ENCODE data around the gene DDX39A.
"Not testable (repeated sequence)": the region's sequence is repeated elsewhere in the genome, so short reads cannot be mapped to it uniquely, and the experiment has no call there.

DDX39A gene

DNA sequence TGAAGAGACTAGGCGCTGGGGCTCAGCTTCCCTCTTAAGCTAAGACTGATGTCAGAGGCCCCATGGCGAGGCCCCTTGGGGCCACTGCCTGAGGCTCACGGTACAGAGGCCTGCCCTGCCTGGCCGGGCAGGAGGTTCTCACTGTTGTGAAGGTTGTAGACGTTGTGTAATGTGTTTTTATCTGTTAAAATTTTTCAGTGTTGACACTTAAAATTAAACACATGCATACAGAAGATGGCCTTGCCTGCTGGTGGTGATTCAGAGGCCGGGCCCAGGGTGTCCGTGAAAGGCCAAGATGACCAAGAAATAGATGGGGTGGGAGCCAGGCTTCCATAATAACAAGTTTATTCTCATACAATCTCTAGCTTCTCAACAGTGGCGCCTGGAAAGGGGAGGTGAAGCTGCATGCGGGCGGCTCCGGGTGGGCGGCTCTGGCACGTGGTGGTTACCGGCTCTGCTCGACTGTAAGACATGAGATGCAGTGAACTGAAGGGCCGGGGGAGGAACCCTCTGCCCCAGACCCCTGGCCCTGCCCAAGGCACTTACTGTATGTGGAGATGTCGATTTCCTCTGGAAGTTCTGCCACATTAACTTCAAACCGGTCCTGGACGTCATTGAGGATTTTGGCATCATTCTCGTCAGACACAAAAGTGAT lies 10.5 kb downstream of the DDX39A start:
- no peak for DNase-seq (ENCODE audit: low spot score)

DNA sequence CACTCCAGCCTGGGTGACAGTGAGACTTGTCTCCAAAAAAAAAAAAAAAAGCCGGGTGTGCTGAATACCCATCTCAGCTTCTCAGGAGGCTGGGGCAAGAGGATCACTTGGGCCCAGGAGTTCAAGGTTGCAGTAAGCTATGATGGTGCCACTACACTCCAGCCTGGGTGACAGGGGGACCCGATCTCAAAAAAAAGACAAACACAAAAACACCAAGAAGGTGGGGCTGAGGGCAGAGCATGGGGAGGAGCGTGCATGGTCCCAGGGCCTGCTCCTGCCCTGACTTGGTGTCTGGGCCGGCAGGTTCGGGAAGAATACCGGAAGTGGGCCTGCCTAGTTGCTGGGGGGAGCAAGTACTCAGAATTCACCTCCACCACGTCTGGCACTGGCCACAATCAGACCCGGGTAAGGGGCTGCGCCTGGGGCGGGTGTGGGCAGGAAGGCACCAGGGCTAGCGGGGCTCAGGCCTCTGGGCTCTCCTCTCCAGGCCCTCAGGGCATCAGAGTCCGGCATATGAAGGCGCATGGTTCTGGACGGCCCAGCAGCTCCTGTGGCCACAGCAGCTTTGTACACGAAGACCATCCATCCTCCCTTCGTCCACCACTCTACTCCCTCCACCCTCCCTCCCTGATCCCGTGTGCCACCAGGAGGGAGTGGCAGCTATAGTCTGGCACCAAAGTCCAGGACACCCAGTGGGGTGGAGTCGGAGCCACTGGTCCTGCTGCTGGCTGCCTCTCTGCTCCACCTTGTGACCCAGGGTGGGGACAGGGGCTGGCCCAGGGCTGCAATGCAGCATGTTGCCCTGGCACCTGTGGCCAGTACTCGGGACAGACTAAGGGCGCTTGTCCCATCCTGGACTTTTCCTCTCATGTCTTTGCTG lies 11.3 kb downstream of the DDX39A start:
- DNase-seq (ENCODE audit: low spot score), result no peak

DNA sequence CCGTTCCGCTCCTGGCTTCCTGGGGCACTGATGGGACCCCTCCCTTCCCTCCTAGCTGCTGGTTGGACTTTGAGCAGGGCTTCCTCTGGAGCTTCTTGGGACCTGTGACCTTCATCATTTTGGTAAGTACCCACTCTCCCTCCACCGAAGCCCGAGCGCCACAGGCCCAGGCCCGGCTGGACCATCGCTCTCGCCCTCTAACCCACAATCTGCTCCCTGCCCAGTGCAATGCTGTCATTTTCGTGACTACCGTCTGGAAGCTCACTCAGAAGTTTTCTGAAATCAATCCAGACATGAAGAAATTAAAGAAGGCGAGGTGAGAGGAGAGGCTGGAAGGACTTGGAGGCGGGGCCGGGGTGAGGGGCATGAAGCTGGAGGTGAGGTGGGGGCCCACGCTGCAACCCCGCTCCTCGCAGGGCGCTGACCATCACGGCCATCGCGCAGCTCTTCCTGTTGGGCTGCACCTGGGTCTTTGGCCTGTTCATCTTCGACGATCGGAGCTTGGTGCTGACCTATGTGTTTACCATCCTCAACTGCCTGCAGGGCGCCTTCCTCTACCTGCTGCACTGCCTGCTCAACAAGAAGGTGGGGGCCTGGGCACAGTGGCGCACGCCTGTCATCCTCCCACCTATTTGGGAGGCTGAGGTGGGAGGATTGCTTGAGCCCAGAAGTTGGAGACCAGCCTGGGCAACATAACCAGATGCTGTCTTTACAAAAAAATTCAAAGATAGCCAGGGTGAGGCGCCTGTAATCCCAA lies 12.3 kb downstream of the DDX39A start:
- no peak for DNase-seq (ENCODE audit: low spot score)

DNA sequence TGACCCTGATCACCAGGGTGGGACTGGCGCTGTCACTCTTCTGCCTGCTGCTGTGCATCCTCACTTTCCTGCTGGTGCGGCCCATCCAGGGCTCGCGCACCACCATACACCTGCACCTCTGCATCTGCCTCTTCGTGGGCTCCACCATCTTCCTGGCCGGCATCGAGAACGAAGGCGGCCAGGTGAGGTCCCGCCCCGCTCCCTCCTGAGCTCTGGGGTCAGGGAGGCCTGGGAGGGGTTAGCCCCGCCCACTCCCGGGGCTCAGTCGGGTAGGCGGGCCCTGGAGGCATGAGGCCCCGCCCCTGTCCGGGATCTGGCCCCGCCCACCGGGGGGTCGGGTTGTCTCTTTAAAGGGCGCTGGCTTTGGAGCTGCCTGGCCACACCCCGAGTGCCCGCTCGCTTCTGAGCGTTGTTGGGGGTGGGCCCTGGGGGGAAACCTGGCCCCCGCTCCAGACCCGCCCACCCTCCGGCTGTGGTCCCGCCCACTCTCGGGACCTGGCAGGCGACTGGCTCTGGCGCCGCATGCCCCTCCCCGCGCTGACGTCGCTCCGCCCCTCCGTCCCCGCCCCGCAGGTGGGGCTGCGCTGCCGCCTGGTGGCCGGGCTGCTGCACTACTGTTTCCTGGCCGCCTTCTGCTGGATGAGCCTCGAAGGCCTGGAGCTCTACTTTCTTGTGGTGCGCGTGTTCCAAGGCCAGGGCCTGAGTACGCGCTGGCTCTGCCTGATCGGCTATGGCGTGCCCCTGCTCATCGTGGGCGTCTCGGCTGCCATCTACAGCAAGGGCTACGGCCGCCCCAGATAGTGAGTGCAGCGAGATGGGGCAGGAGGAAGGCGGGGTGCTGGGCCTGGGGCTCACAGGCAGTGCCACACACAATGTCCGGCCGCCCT lies 13.1 kb downstream of the DDX39A start:
- DNase-seq (ENCODE audit: low spot score), result peak; percentile 87

DNA sequence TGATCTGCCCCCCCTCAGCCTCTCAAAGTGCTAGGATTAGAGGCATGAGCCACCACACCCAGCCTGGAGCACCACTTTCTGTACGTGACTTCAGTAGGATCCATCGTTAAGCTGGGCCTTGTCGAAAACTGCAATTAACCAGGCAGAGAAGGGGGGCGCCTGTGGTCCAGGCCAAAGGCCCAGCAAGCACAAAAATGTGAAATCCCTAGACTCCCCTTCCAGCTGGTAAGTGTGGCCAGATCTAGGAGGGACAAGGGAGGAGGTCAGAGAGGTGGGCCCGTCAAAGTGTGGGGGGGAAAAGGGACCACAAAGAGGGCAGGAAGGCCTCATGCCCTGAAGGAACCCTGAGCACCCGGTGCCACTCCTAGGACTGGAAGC lies 13.8 kb downstream of the DDX39A start:
- no peak for DNase-seq (ENCODE audit: low spot score)

DNA sequence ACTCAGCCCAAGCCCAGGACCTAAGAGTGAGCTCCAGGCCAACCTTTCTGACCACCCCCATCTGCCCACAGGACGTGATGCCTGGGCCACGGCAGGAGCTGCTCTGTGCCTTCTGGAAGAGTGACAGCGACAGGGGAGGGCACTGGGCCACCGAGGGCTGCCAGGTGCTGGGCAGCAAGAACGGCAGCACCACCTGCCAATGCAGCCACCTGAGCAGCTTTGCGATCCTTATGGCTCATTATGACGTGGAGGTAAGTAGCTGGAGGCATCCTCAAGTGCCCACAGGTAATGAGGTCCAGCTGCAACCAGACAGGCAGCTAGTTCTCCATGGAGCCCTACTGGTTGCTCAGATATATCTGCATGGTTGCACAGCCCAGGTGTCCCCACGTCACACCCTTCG lies 14.8 kb downstream of the DDX39A start:
- no peak for DNase-seq (ENCODE audit: low spot score)

DNA sequence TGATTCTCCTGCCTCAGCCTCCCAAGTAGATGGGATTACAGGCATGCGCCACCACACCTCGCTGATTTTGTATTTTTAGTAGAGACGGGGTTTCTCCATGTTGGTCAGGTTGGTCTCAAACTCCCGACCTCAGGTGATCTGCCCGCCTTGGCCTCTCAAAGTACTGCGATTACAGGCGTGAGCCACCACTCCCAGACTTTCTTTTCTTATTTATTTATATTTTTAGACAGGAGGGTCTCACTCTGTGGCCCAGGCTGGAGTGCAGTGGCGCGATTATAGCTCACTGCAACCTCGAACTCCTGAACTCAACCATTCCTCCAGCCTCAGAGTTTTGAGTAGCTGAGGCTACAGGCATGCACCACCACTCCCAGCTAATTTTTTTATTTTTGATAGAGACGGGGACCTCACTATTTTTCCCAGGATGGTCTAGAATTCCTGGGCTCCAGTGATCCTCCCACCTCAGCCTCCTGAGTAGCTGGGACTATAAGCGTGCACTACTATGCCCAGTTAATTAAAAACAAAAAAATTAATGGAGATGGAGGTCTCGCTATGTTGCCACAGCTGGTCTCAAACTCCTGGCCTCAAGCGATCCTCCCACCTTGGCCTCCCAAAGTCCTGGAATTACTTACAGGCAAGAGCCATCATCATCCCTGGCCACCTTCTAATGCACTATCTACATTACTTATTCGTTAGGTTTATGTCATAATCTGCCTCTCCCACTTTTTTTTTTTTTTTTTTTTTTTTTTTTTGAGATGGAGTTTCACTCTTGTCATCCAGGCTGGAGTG lies 15.8 kb downstream of the DDX39A start:
- DNase-seq (ENCODE audit: low spot score), result not testable (repeated sequence)

DNA sequence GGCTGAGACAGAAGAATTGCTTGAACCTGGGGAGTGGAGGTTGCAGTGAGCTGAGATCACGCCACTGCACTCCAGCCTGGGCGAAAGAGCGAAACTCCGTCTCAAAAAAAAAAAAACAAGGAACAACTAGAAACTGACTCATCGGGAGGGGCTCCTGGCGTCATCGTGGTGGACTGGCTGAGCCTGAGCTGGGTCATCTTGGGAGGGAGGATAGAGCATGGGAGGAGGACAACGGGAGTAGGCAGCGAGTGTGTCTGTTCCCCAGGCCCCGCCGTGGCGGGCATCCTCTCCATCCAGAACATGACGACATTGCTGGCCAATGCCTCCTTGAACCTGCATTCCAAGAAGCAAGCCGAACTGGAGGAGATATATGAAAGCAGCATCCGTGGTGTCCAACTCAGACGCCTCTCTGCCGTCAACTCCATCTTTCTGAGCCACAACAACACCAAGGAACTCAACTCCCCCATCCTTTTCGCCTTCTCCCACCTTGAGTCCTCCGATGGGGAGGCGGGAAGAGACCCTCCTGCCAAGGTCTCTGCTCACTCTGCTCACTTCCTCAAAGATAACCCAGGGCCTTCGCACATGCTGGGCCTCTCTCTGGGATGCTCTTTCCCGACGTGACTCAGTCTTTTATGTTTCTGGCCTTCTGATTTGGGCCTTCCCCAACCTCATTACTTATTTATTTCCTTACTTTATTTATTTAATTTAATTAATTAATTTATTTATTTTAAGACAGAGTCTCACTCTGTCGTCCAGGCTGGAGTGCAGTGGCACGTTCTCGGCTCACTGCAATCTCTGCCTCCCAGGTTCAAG lies 16.6 kb downstream of the DDX39A start:
- no peak for DNase-seq (ENCODE audit: low spot score)

DNA sequence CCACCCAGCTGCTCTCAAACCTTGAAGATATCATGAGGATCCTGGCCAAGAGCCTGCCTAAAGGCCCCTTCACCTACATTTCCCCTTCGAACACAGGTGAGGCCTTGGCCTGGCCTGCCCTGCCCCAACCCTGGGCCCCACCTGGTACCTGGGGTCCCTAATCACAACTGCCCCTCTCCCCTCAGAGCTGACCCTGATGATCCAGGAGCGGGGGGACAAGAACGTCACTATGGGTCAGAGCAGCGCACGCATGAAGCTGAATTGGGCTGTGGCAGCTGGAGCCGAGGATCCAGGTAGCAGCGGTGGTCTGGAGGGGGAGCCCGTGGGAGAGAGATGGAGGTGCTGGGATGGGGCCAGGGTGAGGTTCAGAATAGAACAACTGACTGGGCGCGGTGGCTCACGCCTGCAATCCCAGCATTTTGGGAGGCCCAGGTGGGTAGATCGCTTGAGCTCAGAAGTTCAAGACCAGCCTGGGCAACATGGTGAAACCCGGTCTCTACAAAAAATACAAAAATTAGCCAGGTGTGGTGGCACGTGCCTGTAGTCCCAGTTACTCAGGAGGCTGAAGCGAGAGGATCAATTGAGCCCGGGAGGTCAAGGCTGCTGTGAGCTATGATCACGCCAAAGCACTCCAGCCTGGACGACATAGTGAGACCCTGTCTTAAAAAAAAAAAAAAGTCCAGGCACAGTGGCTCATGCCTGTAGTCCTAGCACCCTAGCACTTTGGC lies 17.5 kb downstream of the DDX39A start:
- DNase-seq (ENCODE audit: low spot score), result no peak

DNA sequence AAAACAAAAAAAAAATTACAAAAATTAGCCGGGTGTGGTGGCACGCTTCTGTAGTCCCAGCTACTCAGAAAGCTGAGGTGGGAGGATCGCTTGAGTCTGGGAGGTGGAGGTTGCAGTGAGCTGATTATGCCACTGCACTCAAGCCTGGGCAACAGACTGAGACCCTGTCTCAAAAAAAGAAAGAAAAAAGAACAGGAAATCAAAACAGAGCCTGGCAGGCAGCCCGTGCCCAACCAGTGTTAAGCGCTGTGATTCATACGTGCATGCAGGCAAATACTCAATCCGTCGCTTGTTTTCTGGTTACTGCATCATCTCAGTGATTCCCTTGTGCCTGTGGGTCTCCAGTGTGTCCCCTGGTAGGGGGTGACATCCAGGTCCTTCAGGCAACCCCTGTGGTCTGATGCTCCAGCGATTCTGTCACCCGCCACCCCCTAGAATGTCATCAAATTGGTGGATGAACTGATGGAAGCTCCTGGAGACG lies 18.1 kb downstream of the DDX39A start:
- no peak for DNase-seq (ENCODE audit: low spot score)

DNA sequence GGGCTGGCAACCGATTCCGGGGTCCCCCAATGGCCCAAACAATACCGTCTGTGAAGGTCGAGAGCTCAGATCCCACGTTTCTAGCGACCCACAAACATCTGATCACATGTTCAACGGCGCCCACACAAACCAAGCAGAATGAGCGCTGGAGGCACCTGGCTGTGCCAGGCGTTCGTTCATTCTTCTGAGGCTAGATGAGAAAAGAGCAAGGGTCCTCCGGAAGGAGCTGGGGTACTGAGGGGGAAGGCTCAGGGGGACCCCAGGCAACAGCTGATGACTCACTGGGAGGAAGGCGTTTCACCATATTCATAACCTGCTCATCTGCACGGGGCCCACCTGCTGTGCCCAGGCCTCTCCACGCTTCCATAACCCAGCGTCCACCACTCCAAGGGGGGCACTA lies 22.0 kb downstream of the DDX39A start:
- DNase-seq (ENCODE audit: low spot score), result not testable (repeated sequence)

DNA sequence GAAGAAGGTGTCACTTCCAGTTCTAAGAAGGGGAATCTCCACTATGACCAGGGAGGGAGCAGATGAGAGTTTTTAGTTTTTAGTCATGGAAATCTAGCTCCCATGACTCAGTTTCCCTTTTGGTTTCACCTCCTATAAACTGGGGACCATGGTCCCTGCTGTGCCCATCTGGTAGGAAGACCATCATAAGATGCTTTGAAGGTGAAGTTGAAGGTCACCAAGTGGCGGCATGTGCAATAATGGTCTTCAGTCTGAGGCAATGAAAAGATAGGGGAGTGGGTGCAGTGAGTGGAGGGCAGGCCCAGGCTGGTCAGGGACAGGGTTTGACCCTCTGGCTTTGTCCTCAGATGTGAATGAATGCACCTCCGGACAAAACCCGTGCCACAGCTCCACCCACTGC lies 22.4 kb downstream of the DDX39A start:
- not testable (repeated sequence) for DNase-seq (ENCODE audit: low spot score)

DNA sequence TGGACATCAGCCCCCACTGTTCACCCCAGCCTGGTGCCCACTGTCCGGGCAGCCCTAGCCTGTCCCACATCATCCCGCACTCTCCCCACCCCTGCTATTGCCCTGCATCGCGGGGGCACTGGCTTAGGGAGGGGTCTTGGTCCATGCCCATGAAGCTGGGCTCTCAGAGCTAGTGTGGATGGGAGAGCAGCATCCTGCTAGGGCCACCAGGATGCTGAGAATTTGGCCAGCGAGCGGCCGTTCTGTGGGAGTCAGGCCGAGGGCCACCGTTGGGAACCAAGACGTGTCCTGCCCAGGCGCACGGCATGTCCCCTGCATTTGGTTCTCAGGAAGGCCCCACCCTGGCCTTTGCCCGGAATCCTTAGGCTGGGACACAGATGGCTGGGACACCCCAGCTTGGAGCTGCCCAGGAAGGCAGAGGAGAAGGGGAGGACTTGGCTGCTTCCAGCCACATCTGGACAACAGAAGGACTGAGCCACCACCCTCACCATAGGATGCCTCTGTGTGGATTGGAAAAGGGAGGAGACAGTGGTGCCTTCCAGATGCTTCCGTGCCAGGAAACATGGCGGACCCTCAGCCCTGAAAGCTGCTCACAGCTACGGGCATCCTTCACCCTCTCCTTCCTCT lies 23.3 kb downstream of the DDX39A start:
- DNase-seq (ENCODE audit: low spot score), result no peak

DNA sequence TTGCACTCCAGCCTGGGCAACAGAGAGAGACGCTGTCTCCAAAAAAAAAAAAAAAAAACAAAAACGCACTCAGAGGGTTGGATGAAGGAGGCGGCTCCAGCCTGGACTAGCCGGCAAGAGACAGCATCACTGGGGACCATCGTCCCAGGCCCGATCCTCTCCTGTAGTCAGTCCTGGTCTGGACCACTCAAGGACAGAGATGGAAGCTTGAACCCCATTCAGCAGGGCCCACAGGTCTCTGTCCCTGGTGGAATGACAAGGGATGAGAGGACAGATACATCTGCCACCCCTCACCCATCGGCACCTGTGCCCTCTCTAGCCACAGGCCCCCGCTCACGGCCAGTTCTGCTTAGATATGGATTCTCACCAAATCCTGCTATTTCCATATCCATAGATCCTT lies 23.9 kb downstream of the DDX39A start:
- DNase-seq (ENCODE audit: low spot score), result no peak

DNA sequence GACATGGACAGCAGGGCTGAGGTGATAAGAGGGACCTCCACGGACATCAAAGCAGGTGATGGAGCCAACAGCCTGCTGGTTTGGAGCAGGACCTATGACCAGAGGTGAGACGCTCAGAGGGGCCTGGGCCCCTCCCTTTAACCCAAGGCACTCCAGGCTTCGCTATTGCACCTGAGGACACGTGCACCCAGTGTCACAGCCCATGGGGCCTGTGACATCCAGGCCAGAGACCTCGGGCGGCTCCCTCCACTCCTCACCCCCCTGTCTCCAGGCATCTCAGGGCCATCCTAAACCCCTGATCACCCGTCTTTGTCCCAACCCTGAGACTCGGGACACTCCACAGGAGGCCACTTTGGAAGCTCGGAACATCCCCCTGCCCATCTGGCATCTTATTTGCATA lies 25.0 kb downstream of the DDX39A start:
- no peak for DNase-seq (ENCODE audit: low spot score)

DNA sequence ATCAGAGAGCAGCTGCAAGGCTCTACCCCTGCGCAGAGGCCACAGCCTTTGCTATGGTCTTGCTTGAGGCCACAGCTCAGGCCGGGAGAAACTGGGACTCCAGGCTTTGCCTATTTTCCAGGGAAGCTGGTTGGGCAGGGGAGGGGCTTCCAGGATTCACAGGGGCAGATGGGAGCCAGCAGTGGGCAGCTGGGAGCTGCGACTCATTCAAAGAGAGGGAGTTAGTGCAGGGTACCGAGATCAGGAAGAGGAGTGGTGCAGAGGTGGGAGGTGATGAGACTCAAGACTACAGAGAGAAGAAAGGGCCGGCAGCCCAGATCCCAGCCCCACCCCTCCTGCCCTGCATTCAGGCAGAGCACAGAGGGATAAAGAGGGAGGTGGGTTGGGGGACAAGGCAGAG lies 25.8 kb downstream of the DDX39A start:
- no peak for DNase-seq (ENCODE audit: low spot score)

DNA sequence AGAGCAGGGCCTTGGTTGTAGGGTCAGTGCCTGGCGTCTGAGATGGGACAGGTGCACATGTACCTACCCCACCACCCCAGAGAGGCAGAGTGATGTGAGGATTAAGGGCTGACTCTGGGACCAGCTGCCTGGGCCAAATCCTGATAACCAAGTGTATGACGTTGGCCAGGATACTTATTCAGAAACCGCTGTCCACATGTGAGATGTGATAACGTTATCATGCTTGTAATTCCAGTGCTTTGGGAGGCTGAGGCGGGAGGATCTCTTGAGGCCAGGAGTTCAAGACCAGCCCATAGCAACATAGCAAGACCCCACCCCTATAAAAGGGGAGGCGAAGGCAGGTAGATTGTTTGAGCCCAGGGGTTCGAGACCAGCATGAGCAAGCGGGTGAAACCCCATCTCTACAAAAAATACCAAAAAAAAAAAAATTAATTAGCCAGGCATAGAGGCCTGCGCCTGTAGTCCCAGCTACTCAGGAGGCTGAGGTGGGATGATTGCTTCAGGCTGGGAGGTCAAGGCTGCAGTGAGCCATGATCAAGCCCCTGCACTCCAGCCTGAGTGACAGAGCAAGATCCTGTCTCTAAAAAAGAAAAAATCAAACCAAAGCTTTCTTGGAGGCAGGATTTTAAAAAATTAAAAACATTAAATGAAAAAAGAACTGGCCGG lies 27.9 kb downstream of the DDX39A start:
- DNase-seq (ENCODE audit: low spot score), result no peak

DNA sequence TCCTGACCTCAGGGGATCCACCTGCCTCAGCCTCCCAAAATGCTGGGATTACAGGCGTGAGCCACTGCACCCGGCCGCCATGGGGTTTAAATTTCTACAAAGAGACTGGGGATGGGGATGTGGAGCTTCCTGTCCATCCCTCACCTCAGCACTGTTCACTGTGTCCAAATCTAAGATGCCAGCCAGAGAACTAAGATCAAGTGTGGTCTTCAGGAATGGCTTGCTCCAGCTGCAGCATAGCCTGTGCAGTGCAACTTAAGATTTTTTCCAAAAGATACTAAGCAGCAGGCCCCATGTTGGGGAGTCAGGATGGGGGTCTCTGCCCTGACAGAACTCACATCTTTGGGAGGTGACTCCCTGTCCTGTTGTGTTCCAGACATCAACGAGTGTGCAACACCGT lies 28.6 kb downstream of the DDX39A start:
- no peak for DNase-seq (ENCODE audit: low spot score)

All from kidney capillary endothelial cell (primary cell).